Stimulated activated naive B cell treated with anti-CD40 and anti-IgM and Interleukin-4, amounts not matched to agents 10 μg/mL and 1 μg/mL and 100 μg/mL, for 72 hours (primary cell): ENCODE results near the gene AVEN.

Source experiments
- ATAC-seq, 2 donors: fragments of 150-1000 bp; cut with Tn5 transposase; replicated peaks; 2 replicates each; pipeline ENCODE4 v1.10.0; 2021; ENCODE audit warnings: moderate library complexity in 1 of 2
- DNase-seq: peaks from one replicate; pipeline ENCODE4 v3.0.0; 2021
- H3K27ac Mint-ChIP-seq: one replicate; pipeline ENCODE4 v1.8.0; 2022; ENCODE audit warnings: mild to moderate bottlenecking, mixed read lengths
- H3K27me3 Mint-ChIP-seq, 2 donors: one replicate each; pipeline ENCODE4 v1.8.0; 2022; ENCODE audit warnings: mixed read lengths in 2 of 2
- H3K36me3 Mint-ChIP-seq, 2 donors: one replicate each; pipeline ENCODE4 v1.8.0; 2022; ENCODE audit warnings: mixed read lengths in 2 of 2, mild to moderate bottlenecking in 1 of 2
- H3K4me1 Mint-ChIP-seq, 2 donors: one replicate each; pipeline ENCODE4 v1.8.0; 2022; ENCODE audit warnings: mixed read lengths in 2 of 2, mild to moderate bottlenecking in 1 of 2
- H3K4me3 Mint-ChIP-seq, 2 donors: one replicate each; pipeline ENCODE4 v1.8.0; 2022; ENCODE audit warnings: mild to moderate bottlenecking in 2 of 2, mixed read lengths in 2 of 2, moderate library complexity in 1 of 2
- H3K9me3 Mint-ChIP-seq, 2 donors: one replicate each; pipeline ENCODE4 v1.8.0; 2022; ENCODE audit warnings: mixed read lengths in 2 of 2, mild to moderate bottlenecking in 1 of 2

AVEN gene

GRCh38 chr15:33894193-33894592 is 144.8 kb downstream of the AVEN start:
- Mint-ChIP-seq H3K27ac (no peak overlapping the region), H3K9me3 (peaks cover 0 to 1% of the 10 kb centered on the region in 2 donors), H3K36me3 (peaks cover 0 to 7% of the 10 kb centered on the region in 2 donors), H3K27me3 (no peaks in the 10 kb centered on the region), H3K4me3 (no peak overlapping the region), H3K4me1 (peaks cover 6 to 10% of the 10 kb centered on the region in 2 donors)
- ATAC-seq: no peak
- DNase-seq: no peak

GRCh38 chr15:33888176-33888575 is 150.8 kb downstream of the AVEN start:
- peaks cover 7 to 8% of the 10 kb centered on the region in 2 donors for H3K9me3 Mint-ChIP-seq
- ATAC-seq: no peak
- peaks cover 0 to 20% of the 10 kb centered on the region in 2 donors for H3K36me3 Mint-ChIP-seq

GRCh38 chr15:33882921-33883320 is 156.1 kb downstream of the AVEN start:
- DNase-seq (no peak), ATAC-seq (no peak)
- Mint-ChIP-seq H3K27me3 (no peaks in the 10 kb centered on the region), H3K27ac (no peak overlapping the region), H3K4me3 (no peak overlapping the region), H3K4me1 (no peaks in the 10 kb centered on the region), H3K9me3 (peaks cover 4 to 8% of the 10 kb centered on the region in 2 donors), H3K36me3 (peaks cover 0 to 8% of the 10 kb centered on the region in 2 donors)

More at GRCh38 chr15:33888176-33888575, 150.8 kb downstream of the AVEN start:
- H3K4me3 Mint-ChIP-seq: no peak overlapping the region
- H3K4me1 Mint-ChIP-seq: peaks cover 0 to 4% of the 10 kb centered on the region in 2 donors
- DNase-seq: no peak
- H3K27me3 Mint-ChIP-seq: no peaks in the 10 kb centered on the region
- no peak overlapping the region for H3K27ac Mint-ChIP-seq

- no peaks in the 10 kb centered on the region for H3K27me3 Mint-ChIP-seq
- no peaks in the 10 kb centered on the region for H3K9me3 Mint-ChIP-seq
- no peak overlapping the region for H3K4me3 Mint-ChIP-seq
- H3K4me1 Mint-ChIP-seq: peaks cover 0 to 2% of the 10 kb centered on the region in 2 donors
- H3K36me3 Mint-ChIP-seq: peaks cover 3 to 24% of the 10 kb centered on the region in 2 donors
- DNase-seq (no peak), ATAC-seq (no peak)
- H3K27ac Mint-ChIP-seq: no peak overlapping the region
These were observed 164.8 kb downstream of the AVEN start for GRCh38 chr15:33874156-33874555.

GRCh38 chr15:33872416-33873106 is 166.4 kb downstream of the AVEN start:
- no peak overlapping the region for H3K4me3 Mint-ChIP-seq
- peaks cover 0 to 2% of the 10 kb centered on the region in 2 donors for H3K4me1 Mint-ChIP-seq
- H3K27ac Mint-ChIP-seq: no peak overlapping the region
- no peaks in the 10 kb centered on the region for H3K27me3 Mint-ChIP-seq
- DNase-seq (no peak), ATAC-seq (no peak)
- H3K9me3 Mint-ChIP-seq: no peaks in the 10 kb centered on the region
- H3K36me3 Mint-ChIP-seq: peaks cover 5 to 24% of the 10 kb centered on the region in 2 donors

- Mint-ChIP-seq H3K36me3 (peaks cover 11 to 30% of the 10 kb centered on the region in 2 donors), H3K4me1 (peaks cover 0 to 2% of the 10 kb centered on the region in 2 donors), H3K27ac (no peak overlapping the region), H3K9me3 (no peaks in the 10 kb centered on the region), H3K27me3 (no peaks in the 10 kb centered on the region), H3K4me3 (no peak overlapping the region)
- ATAC-seq: no peak
- no peak for DNase-seq
These were observed 167.0 kb downstream of the AVEN start for GRCh38 chr15:33871980-33872379.

- no peak for DNase-seq
- ATAC-seq: no peak
- no peaks in the 10 kb centered on the region for H3K27me3 Mint-ChIP-seq
- no peaks in the 10 kb centered on the region for H3K9me3 Mint-ChIP-seq
- no peak overlapping the region for H3K27ac Mint-ChIP-seq
- H3K4me3 Mint-ChIP-seq: no peak overlapping the region
- peaks cover 31 to 42% of the 10 kb centered on the region in 2 donors for H3K36me3 Mint-ChIP-seq
- H3K4me1 Mint-ChIP-seq: no peaks in the 10 kb centered on the region
These were observed 172.8 kb downstream of the AVEN start for GRCh38 chr15:33866101-33866737.

- peaks cover 31 to 42% of the 10 kb centered on the region in 2 donors for H3K36me3 Mint-ChIP-seq
- H3K27ac Mint-ChIP-seq: no peak overlapping the region
These were observed 173.6 kb downstream of the AVEN start for GRCh38 chr15:33865416-33865815.

GRCh38 chr15:33864360-33865075 is 174.5 kb downstream of the AVEN start:
- DNase-seq (no peak), ATAC-seq (no peak)
- Mint-ChIP-seq H3K27ac (no peak overlapping the region), H3K4me1 (peaks cover 0 to 4% of the 10 kb centered on the region in 2 donors), H3K4me3 (no peak overlapping the region), H3K27me3 (no peaks in the 10 kb centered on the region), H3K36me3 (peaks cover 35 to 42% of the 10 kb centered on the region in 2 donors), H3K9me3 (no peaks in the 10 kb centered on the region)

More at GRCh38 chr15:33865416-33865815, 173.6 kb downstream of the AVEN start:
- no peaks in the 10 kb centered on the region for H3K9me3 Mint-ChIP-seq
- no peak overlapping the region for H3K4me3 Mint-ChIP-seq
- H3K27me3 Mint-ChIP-seq: no peaks in the 10 kb centered on the region
- no peaks in the 10 kb centered on the region for H3K4me1 Mint-ChIP-seq
- no peak for DNase-seq
- no peak for ATAC-seq

- Mint-ChIP-seq H3K9me3 (no peaks in the 10 kb centered on the region), H3K4me3 (no peak overlapping the region), H3K27ac (no peak overlapping the region)
These were observed 178.2 kb downstream of the AVEN start for GRCh38 chr15:33860754-33861153.

GRCh38 chr15:33859992-33860545 is 178.9 kb downstream of the AVEN start:
- peaks cover 0 to 4% of the 10 kb centered on the region in 2 donors for H3K4me1 Mint-ChIP-seq
- no peaks in the 10 kb centered on the region for H3K9me3 Mint-ChIP-seq
- peaks cover 30 to 32% of the 10 kb centered on the region in 2 donors for H3K36me3 Mint-ChIP-seq
- DNase-seq: no peak
- ATAC-seq: no peak
- no peak overlapping the region for H3K4me3 Mint-ChIP-seq
- no peak overlapping the region for H3K27ac Mint-ChIP-seq
- no peaks in the 10 kb centered on the region for H3K27me3 Mint-ChIP-seq

More at GRCh38 chr15:33860754-33861153, 178.2 kb downstream of the AVEN start:
- no peak for DNase-seq
- Mint-ChIP-seq H3K27me3 (no peaks in the 10 kb centered on the region), H3K36me3 (peaks cover 30 to 36% of the 10 kb centered on the region in 2 donors), H3K4me1 (peaks cover 0 to 4% of the 10 kb centered on the region in 2 donors)
- no peak for ATAC-seq

- DNase-seq: no peak
- Mint-ChIP-seq H3K36me3 (peaks cover 23 to 26% of the 10 kb centered on the region in 2 donors), H3K9me3 (no peaks in the 10 kb centered on the region), H3K27ac (no peak overlapping the region), H3K4me1 (peaks cover 0 to 4% of the 10 kb centered on the region in 2 donors), H3K4me3 (no peak overlapping the region), H3K27me3 (no peaks in the 10 kb centered on the region)
- no peak for ATAC-seq
These were observed 180.2 kb downstream of the AVEN start for GRCh38 chr15:33858836-33859235.

GRCh38 chr15:33857726-33858125 is 181.3 kb downstream of the AVEN start:
- H3K36me3 Mint-ChIP-seq: peaks cover 19 to 21% of the 10 kb centered on the region in 2 donors
- H3K27me3 Mint-ChIP-seq: no peaks in the 10 kb centered on the region
- no peak for DNase-seq
- H3K27ac Mint-ChIP-seq: no peak overlapping the region
- ATAC-seq: no peak
- no peak overlapping the region for H3K4me3 Mint-ChIP-seq
- peaks cover 0 to 4% of the 10 kb centered on the region in 2 donors for H3K4me1 Mint-ChIP-seq
- no peaks in the 10 kb centered on the region for H3K9me3 Mint-ChIP-seq

- no peak overlapping the region for H3K27ac Mint-ChIP-seq
- no peaks in the 10 kb centered on the region for H3K4me1 Mint-ChIP-seq
- no peaks in the 10 kb centered on the region for H3K27me3 Mint-ChIP-seq
- H3K4me3 Mint-ChIP-seq: no peak overlapping the region
- DNase-seq (no peak), ATAC-seq (no peak)
- H3K9me3 Mint-ChIP-seq: no peaks in the 10 kb centered on the region
- peaks cover 2 to 3% of the 10 kb centered on the region in 2 donors for H3K36me3 Mint-ChIP-seq
These were observed 186.4 kb downstream of the AVEN start for GRCh38 chr15:33852570-33852969.
